Loucy (cell line): Measurements from ENCODE around the gene C2orf81.

Source experiments
- H2AFZ ChIP-seq: fragments of 200-600 bp; sonication (generic); 2 replicates; pipeline ENCODE4 v1.6.0; 2016; ENCODE audit warnings: antibody characterized with exemption, mild to moderate bottlenecking, low read length, moderate library complexity
- H3F3A ChIP-seq: fragments of 200-600 bp; 2 replicates; pipeline ENCODE4 v1.6.0; 2016; ENCODE audit warnings: antibody characterized with exemption, low read depth, mild to moderate bottlenecking
- H3K27me3 ChIP-seq: fragments of 200-600 bp; sonication (generic); 2 replicates; pipeline ENCODE4 v1.6.1; 2014; ENCODE audit warnings: low read length, mild to moderate bottlenecking; ENCODE audit not compliant: insufficient read depth, poor library complexity, severe bottlenecking
- H3K36me3 ChIP-seq: fragments of 200-600 bp; sonication (generic); 2 replicates; pipeline ENCODE4 v1.6.1; 2016; ENCODE audit warnings: low read length; ENCODE audit not compliant: insufficient read depth
- H3K4me1 ChIP-seq: fragments of 200-600 bp; sonication (generic); 2 replicates; pipeline ENCODE4 v1.5.1; 2014; ENCODE audit warnings: low read length, mild to moderate bottlenecking; ENCODE audit not compliant: insufficient read depth, poor library complexity, severe bottlenecking
- H3K4me2 ChIP-seq: fragments of 200-600 bp; sonication (generic); 2 replicates; pipeline ENCODE4 v1.6.0; 2014; ENCODE audit warnings: antibody characterized with exemption, low read length, low read depth, mild to moderate bottlenecking; ENCODE audit not compliant: poor library complexity, severe bottlenecking
- H3K4me3 ChIP-seq: fragments of 200-600 bp; sonication (generic); 2 replicates; pipeline ENCODE4 v1.5.1; 2014; ENCODE audit warnings: low read length, mild to moderate bottlenecking, mixed read lengths; ENCODE audit not compliant: poor library complexity, severe bottlenecking
- H3K79me2 ChIP-seq: fragments of 200-600 bp; sonication (generic); 2 replicates; pipeline ENCODE4 v1.6.1; 2014; ENCODE audit warnings: low read length; ENCODE audit not compliant: insufficient read depth
- H3K9ac ChIP-seq: fragments of 200-600 bp; sonication (generic); 2 replicates; pipeline ENCODE4 v1.6.0; 2014; ENCODE audit warnings: mild to moderate bottlenecking, low read depth, low read length, moderate library complexity; ENCODE audit not compliant: poor library complexity, severe bottlenecking
- H3K9me2 ChIP-seq: fragments of 200-600 bp; sonication (generic); replicated peaks from 2 replicates; pipeline ENCODE4 v1.6.1; 2016; ENCODE audit warnings: low read depth, low read length, mixed read lengths
- H3K9me3 ChIP-seq: fragments of 200-600 bp; sonication (generic); 2 replicates; pipeline ENCODE4 v1.6.1; 2014; ENCODE audit warnings: mild to moderate bottlenecking, antibody characterized with exemption, low read length, low read depth; ENCODE audit not compliant: insufficient read depth
- H4K20me1 ChIP-seq: fragments of 200-600 bp; sonication (generic); 2 replicates; pipeline ENCODE4 v1.6.0; 2014; ENCODE audit warnings: antibody characterized with exemption, low read length, mild to moderate bottlenecking; ENCODE audit not compliant: insufficient read depth, poor library complexity, severe bottlenecking
- EZH2phosphoT487 ChIP-seq: fragments of 200-600 bp; IDR thresholded peaks from 2 replicates; pipeline ENCODE4 v1.6.1; 2018; ENCODE audit warnings: antibody characterized with exemption, mild to moderate bottlenecking, moderate library complexity, borderline replicate concordance
- TF ChIP-seq, protein P1 (sequence below): fragments of 200-600 bp; sonication (generic); conservative IDR thresholded peaks from 2 replicates; pipeline ENCODE4 v1.5.1; 2014; ENCODE audit warnings: mild to moderate bottlenecking, antibody characterized with exemption, low read length

Gene C2orf81

GRCh38 chr2:74441690-74442482, 20.5 kb upstream of the C2orf81 start, which contains the start of gene RTKN:
TSS of gene RTKN (minus strand) at chr2:74441937. CDS start at chr2:74441816, 121 bp downstream.
- Histone ChIP-seq H3K79me2 (peaks cover 24% of the 10 kb centered on the region; the same call in 1 of the 2 replicates), H3F3A (no peaks in the 10 kb centered on the region), H3K4me3 (peak within 1 kb of the TSS; percentile 80), H3K9me3 (no peaks in the 10 kb centered on the region), H2AFZ (peak within 1 kb of the TSS; percentile 93), H3K9ac (peak within 1 kb of the TSS; percentile 92), H3K4me2 (peak within 1 kb of the TSS; percentile 99), H3K36me3 (no peaks in the 10 kb centered on the region), H3K27me3 (no peaks in the 10 kb centered on the region), H3K4me1 (peaks cover 38% of the 10 kb centered on the region), H3K9me2 (no peaks in the 10 kb centered on the region), H4K20me1 (peaks cover 2% of the 10 kb centered on the region)
- TF ChIP-seq, protein P1, sequence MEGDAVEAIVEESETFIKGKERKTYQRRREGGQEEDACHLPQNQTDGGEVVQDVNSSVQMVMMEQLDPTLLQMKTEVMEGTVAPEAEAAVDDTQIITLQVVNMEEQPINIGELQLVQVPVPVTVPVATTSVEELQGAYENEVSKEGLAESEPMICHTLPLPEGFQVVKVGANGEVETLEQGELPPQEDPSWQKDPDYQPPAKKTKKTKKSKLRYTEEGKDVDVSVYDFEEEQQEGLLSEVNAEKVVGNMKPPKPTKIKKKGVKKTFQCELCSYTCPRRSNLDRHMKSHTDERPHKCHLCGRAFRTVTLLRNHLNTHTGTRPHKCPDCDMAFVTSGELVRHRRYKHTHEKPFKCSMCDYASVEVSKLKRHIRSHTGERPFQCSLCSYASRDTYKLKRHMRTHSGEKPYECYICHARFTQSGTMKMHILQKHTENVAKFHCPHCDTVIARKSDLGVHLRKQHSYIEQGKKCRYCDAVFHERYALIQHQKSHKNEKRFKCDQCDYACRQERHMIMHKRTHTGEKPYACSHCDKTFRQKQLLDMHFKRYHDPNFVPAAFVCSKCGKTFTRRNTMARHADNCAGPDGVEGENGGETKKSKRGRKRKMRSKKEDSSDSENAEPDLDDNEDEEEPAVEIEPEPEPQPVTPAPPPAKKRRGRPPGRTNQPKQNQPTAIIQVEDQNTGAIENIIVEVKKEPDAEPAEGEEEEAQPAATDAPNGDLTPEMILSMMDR: no peak
- no peak for TF ChIP-seq EZH2phosphoT487

GRCh38 chr2:74441170-74441689, 19.8 kb upstream of the C2orf81 start:
- Histone ChIP-seq H3K4me1 (peaks cover 39% of the 10 kb centered on the region), H3F3A (no peaks in the 10 kb centered on the region), H3K9me2 (no peaks in the 10 kb centered on the region), H3K36me3 (no peaks in the 10 kb centered on the region), H3K79me2 (peaks cover 24% of the 10 kb centered on the region; the same call in 1 of the 2 replicates), H3K27me3 (no peaks in the 10 kb centered on the region), H3K4me3 (no peak overlapping the region), H2AFZ (no peak overlapping the region; the same call in 1 of the 2 replicates), H4K20me1 (peaks cover 2% of the 10 kb centered on the region), H3K9me3 (no peaks in the 10 kb centered on the region), H3K9ac (peak overlapping the region; percentile 92), H3K4me2 (peak overlapping the region; percentile 99)
- TF ChIP-seq, protein P1: no peak
- no peak for TF ChIP-seq EZH2phosphoT487

DNA sequence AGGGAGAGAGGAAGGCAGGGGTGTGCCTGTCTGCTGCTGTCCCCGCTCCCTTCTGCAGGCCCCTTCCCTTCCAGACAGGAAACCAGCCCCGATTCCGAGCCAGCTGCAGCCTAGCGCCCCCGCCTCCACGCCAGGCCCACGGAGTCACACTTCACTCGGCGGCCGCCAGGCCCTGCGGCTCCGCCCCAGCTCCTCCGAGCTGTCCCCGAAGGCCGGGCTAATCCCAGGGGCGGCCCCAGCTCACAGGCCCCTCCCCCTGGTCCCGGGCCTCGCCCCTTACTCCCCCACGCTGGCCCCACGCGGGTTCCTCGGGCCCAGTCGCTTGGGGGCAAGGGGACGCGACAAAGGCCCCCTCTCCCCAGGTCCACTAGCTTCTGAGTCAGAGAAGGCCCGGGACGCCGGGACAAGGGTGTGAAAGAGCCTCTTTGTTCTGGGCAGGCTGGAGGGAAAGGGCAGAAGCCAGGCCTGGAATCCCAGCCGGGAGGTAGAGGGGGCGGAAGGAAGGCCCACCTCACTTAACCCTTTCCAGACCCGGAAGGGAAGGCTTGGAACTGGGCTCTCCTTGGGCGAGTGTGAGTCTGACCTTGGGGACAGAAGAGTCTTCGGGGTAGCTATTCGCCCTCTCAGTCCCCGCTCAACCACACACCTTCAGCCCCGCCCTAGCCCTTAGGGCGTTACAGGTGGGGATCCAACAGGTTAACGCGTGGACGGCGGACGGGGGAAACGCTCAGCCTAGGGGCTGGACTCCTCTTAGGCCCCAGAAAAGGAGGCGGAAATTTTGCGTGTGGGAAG, 19.2 kb upstream of the C2orf81 start:
- no peaks in the 10 kb centered on the region for H3K9me3 ChIP-seq
- TF ChIP-seq EZH2phosphoT487: no peak
- TF ChIP-seq, protein P1: no peak
- peaks cover 39% of the 10 kb centered on the region for H3K4me1 ChIP-seq
- H3K36me3 ChIP-seq: no peaks in the 10 kb centered on the region
- no peaks in the 10 kb centered on the region for H3K9me2 ChIP-seq
- H2AFZ ChIP-seq: peak overlapping the region; percentile 93
- H3F3A ChIP-seq: no peaks in the 10 kb centered on the region
- no peaks in the 10 kb centered on the region for H3K27me3 ChIP-seq
- H3K4me3 ChIP-seq: peak overlapping the region; percentile 80
- H4K20me1 ChIP-seq: peaks cover 2% of the 10 kb centered on the region
- H3K4me2 ChIP-seq: peak overlapping the region; percentile 99
- peak overlapping the region; percentile 92 for H3K9ac ChIP-seq
- H3K79me2 ChIP-seq: peaks cover 24% of the 10 kb centered on the region; the same call in 1 of the 2 replicates
